ENCODE measurements around the gene MAPK7. TPM values are rescaled to one million over a fixed set of nuclear protein-coding genes. Genes with fewer than 3 reads are reported as not detected.

Gene MAPK7
- total RNA-seq, 4 donors from 2014 or later, result 15.3 to 112 (median 48.3) TPM

GRCh38 chr17:19364699-19365498 lies 13.4 kb upstream of the MAPK7 start:
- DNase-seq, result no peak
- Histone ChIP-seq H3K4me3 (no peak overlapping the region), H3K27ac (no peak overlapping the region), H3K4me1 (peaks cover 10 to 17% (median 14%) of the 10 kb centered on the region in 4 donors), H3K27me3 (no peaks in the 10 kb centered on the region), H3K9me3 (no peaks in the 10 kb centered on the region), H3K36me3 (no peaks in the 10 kb centered on the region)
- in situ Hi-C loops (cut with MboI; ENCODE audit: low pct_ligation_motif_present in 1 of 4, low pct_unique_long_range_greater_than_20kb in 1 of 4, low sequenced_read_pairs in 3 of 4) (loop anchor here (5.0 to 25.0 kb wide), 5 partner anchors 80 to 400 kb away; partner anchors contain the start of gene ALDH3A2 (in 1 of the 4)), intact Hi-C loops (cut with DNase I; ENCODE audit: low total_unique reads) (loop anchor here (5.0 to 10.0 kb wide), 3 partner anchors 72 to 400 kb away; no protein-coding TSS in a partner anchor)
- TF ChIP-seq EP300 (IDR thresholded peaks at IDR 0.05; ENCODE audit: low read depth) (no peak), POLR2A (IDR thresholded peaks at IDR 0.05) (no peak), POLR2AphosphoS5 (IDR thresholded peaks at IDR 0.05) (no peak), CTCF (IDR thresholded peaks at IDR 0.05) (no peak)
- WGBS, 2 donors (ENCODE audit: low coverage in 1 of 2), result 80% methylated on average over 9 of the region's 14 CpGs; no CpG with 5 or more reads in 1 of the 2 donors

GRCh38 chr17:19365499-19365817 lies 12.8 kb upstream of the MAPK7 start:
- H3K27ac ChIP-seq, result no peak overlapping the region
- in situ Hi-C loops (cut with MboI; ENCODE audit: low pct_ligation_motif_present in 1 of 4, low pct_unique_long_range_greater_than_20kb in 1 of 4, low sequenced_read_pairs in 3 of 4) (loop anchor here (5.0 to 25.0 kb wide), 5 partner anchors 79 to 399 kb away; partner anchors contain the start of gene ALDH3A2 (in 1 of the 4)), intact Hi-C loops (cut with DNase I; ENCODE audit: low total_unique reads) (loop anchor here (5.0 to 10.0 kb wide), 3 partner anchors 72 to 399 kb away; no protein-coding TSS in a partner anchor)
- H3K27me3 ChIP-seq, result no peaks in the 10 kb centered on the region
- H3K9me3 ChIP-seq, result no peaks in the 10 kb centered on the region
- TF ChIP-seq POLR2AphosphoS5 (IDR thresholded peaks at IDR 0.05) (no peak), CTCF (IDR thresholded peaks at IDR 0.05) (no peak), EP300 (IDR thresholded peaks at IDR 0.05; ENCODE audit: low read depth) (no peak), POLR2A (IDR thresholded peaks at IDR 0.05) (no peak)
- DNase-seq, result no peak
- WGBS, 2 donors (ENCODE audit: low coverage in 1 of 2), result 88 to 94% methylated on average over 2 to 4 of the region's 4 CpGs
- no peak overlapping the region for H3K4me3 ChIP-seq
- no peaks in the 10 kb centered on the region for H3K36me3 ChIP-seq
- peaks cover 11 to 20% (median 15%) of the 10 kb centered on the region in 4 donors for H3K4me1 ChIP-seq

GRCh38 chr17:19365833-19366636 lies 12.3 kb upstream of the MAPK7 start:
- no peak overlapping the region for H3K4me3 ChIP-seq
- WGBS, 2 donors (ENCODE audit: low coverage in 1 of 2), result 85 to 94% methylated on average over 3 to 9 of the region's 9 CpGs
- intact Hi-C loops (cut with DNase I; ENCODE audit: low total_unique reads) (loop anchor here (5.0 to 10.0 kb wide), 3 partner anchors 71 to 399 kb away; no protein-coding TSS in a partner anchor), in situ Hi-C loops (cut with MboI; ENCODE audit: low pct_ligation_motif_present in 1 of 4, low pct_unique_long_range_greater_than_20kb in 1 of 4, low sequenced_read_pairs in 3 of 4) (loop anchor here (5.0 to 25.0 kb wide), 5 partner anchors 79 to 399 kb away; partner anchors contain the start of gene ALDH3A2 (in 1 of the 4))
- no peaks in the 10 kb centered on the region for H3K27me3 ChIP-seq
- DNase-seq, result no peak
- no peak for TF ChIP-seq EP300 (IDR thresholded peaks at IDR 0.05; ENCODE audit: low read depth)
- no peak for TF ChIP-seq CTCF (IDR thresholded peaks at IDR 0.05)
- TF ChIP-seq POLR2A (IDR thresholded peaks at IDR 0.05), result no peak
- no peak for TF ChIP-seq POLR2AphosphoS5 (IDR thresholded peaks at IDR 0.05)
- H3K36me3 ChIP-seq, result no peaks in the 10 kb centered on the region
- H3K9me3 ChIP-seq, result no peaks in the 10 kb centered on the region
- no peak overlapping the region for H3K27ac ChIP-seq
- peaks cover 11 to 23% (median 15%) of the 10 kb centered on the region in 4 donors for H3K4me1 ChIP-seq

GRCh38 chr17:19366637-19366972 lies 11.7 kb upstream of the MAPK7 start:
- Histone ChIP-seq H3K36me3 (no peaks in the 10 kb centered on the region), H3K27ac (no peak overlapping the region), H3K4me1 (peaks cover 8 to 22% (median 14%) of the 10 kb centered on the region in 4 donors), H3K4me3 (no peak overlapping the region), H3K27me3 (no peaks in the 10 kb centered on the region), H3K9me3 (no peaks in the 10 kb centered on the region)
- intact Hi-C loops (cut with DNase I; ENCODE audit: low total_unique reads) (loop anchor here (5.0 to 10.0 kb wide), 3 partner anchors 71 to 398 kb away; no protein-coding TSS in a partner anchor), in situ Hi-C loops (cut with MboI; ENCODE audit: low pct_ligation_motif_present in 1 of 4, low pct_unique_long_range_greater_than_20kb in 1 of 4, low sequenced_read_pairs in 3 of 4) (loop anchor here (5.0 to 25.0 kb wide), 5 partner anchors 78 to 398 kb away; partner anchors contain the start of gene ALDH3A2 (in 1 of the 4))
- DNase-seq, result no peak
- TF ChIP-seq CTCF (IDR thresholded peaks at IDR 0.05), result no peak
- TF ChIP-seq POLR2A (IDR thresholded peaks at IDR 0.05), result no peak
- no peak for TF ChIP-seq EP300 (IDR thresholded peaks at IDR 0.05; ENCODE audit: low read depth)
- no peak for TF ChIP-seq POLR2AphosphoS5 (IDR thresholded peaks at IDR 0.05)
- WGBS, 2 donors (ENCODE audit: low coverage in 1 of 2), result 92% methylated on average over 5 of the region's 5 CpGs; no CpG with 5 or more reads in 1 of the 2 donors

All from transverse colon (tissue), 4 donors.